OCI-LY7 (cell line): ENCODE results near the gene RNASEH2A. TPM values are rescaled to one million over a fixed set of nuclear protein-coding genes. Genes with fewer than 3 reads are reported as not detected.

Experiments
- BruUV-seq: library from RNA; stranded (reverse); fragments of 400-500 nt; replicated peaks from 2 replicates; lab custom pipeline; 2021; lab: Mats Ljungman, UMichigan
- CTCF ChIA-PET: fragments of 300-600 bp; sonication (Branson Sonifier 250); formaldehyde crosslinking; loops from one replicate; lab custom pipeline; 2022; ENCODE audit warnings: antibody characterized with exemption; ENCODE audit not compliant: unreplicated experiment; lab: Charles Lee
- POLR2A ChIA-PET: fragments of 300-600 bp; sonication (Branson Sonifier 250); formaldehyde crosslinking; loops from one replicate; lab custom pipeline; 2022; ENCODE audit warnings: antibody characterized with exemption; lab: Charles Lee
- DNase-seq: peaks from one replicate; pipeline ENCODE4 v3.0.0-alpha.2; 2015; ENCODE audit warnings: low spot score
- H2AFZ ChIP-seq: fragments of 200-600 bp; sonication (generic), shearing (Covaris generic); 2 replicates; pipeline ENCODE4 v1.6.1; 2014; ENCODE audit warnings: mild to moderate bottlenecking, antibody characterized with exemption, low read length, moderate library complexity
- H3K27ac ChIP-seq: fragments of 200-600 bp; sonication (generic); 2 replicates; pipeline ENCODE4 v1.5.1; 2014; ENCODE audit warnings: mixed run types, low read depth, mild to moderate bottlenecking, moderate library complexity, low read length, inconsistent platforms; ENCODE audit not compliant: poor library complexity, severe bottlenecking
- H3K36me3 ChIP-seq: fragments of 200-600 bp; sonication (generic); 2 replicates; pipeline ENCODE4 v1.6.1; 2014; ENCODE audit warnings: mild to moderate bottlenecking, antibody characterized with exemption, low read length, moderate library complexity, mixed read lengths; ENCODE audit not compliant: insufficient read depth
- H3K4me1 ChIP-seq: fragments of 200-600 bp; sonication (generic); 2 replicates; pipeline ENCODE4 v1.5.1; 2014; ENCODE audit warnings: mild to moderate bottlenecking, low read length; ENCODE audit not compliant: insufficient read depth, poor library complexity, severe bottlenecking
- H3K4me2 ChIP-seq: fragments of 200-600 bp; sonication (generic); 2 replicates; pipeline ENCODE4 v1.6.1; 2014; ENCODE audit warnings: mild to moderate bottlenecking, low read length
- H3K4me3 ChIP-seq: fragments of 200-600 bp; sonication (generic); 2 replicates; pipeline ENCODE4 v1.5.1; 2014; ENCODE audit warnings: mild to moderate bottlenecking, low read depth, low read length; ENCODE audit not compliant: poor library complexity, severe bottlenecking
- H3K79me2 ChIP-seq: fragments of 200-600 bp; sonication (generic); 2 replicates; pipeline ENCODE4 v1.6.1; 2016; ENCODE audit warnings: low read depth, mild to moderate bottlenecking, low read length, moderate library complexity, mixed read lengths; ENCODE audit not compliant: insufficient read depth
- H3K9me2 ChIP-seq: fragments of 200-600 bp; sonication (generic); 2 replicates; pipeline ENCODE4 v1.6.1; 2016; ENCODE audit warnings: mild to moderate bottlenecking, low read length, mixed read lengths; ENCODE audit not compliant: insufficient read depth
- H3K9me3 ChIP-seq: fragments of 200-600 bp; sonication (generic); 2 replicates; pipeline ENCODE4 v1.6.1; 2014; ENCODE audit warnings: mild to moderate bottlenecking, mixed run types, low read length, mixed read lengths
- H4K20me1 ChIP-seq: fragments of 200-600 bp; sonication (generic); 2 replicates; pipeline ENCODE4 v1.6.1; 2014; ENCODE audit warnings: mild to moderate bottlenecking, antibody characterized with exemption, low read length, moderate library complexity, mixed read lengths; ENCODE audit not compliant: insufficient read depth
- EZH2phosphoT487 ChIP-seq: fragments of 200-600 bp; sonication (generic); IDR thresholded peaks from 2 replicates; pipeline ENCODE4 v1.6.1; 2018; ENCODE audit warnings: low read depth, borderline replicate concordance, mild to moderate bottlenecking, mixed run types, antibody characterized with exemption, low read length, moderate library complexity, mixed read lengths
- intact Hi-C: fragments of 100-400 bp; cut with micrococcal nuclease; formaldehyde crosslinking; loops from one replicate; pipeline ENCODE4 v1.10.0; 2022; ENCODE audit not compliant: unreplicated experiment
- total RNA-seq, 2 experiments: library from RNA; depleted of rRNA in 1 of 2; stranded (reverse); fragments of >200 nt in 1 of 2; shearing (Covaris generic) in 1 of 2; gene quantifications; 2 replicates each; pipeline ENCODE4 v1.2.3, GENCODE V29; 2014 to 2022
- TF ChIP-seq, protein P1 (sequence below): fragments of 200-600 bp; sonication (generic); conservative IDR thresholded peaks from 2 replicates; pipeline ENCODE4 v1.5.1; 2014; ENCODE audit warnings: mild to moderate bottlenecking, antibody characterized with exemption, low read length, moderate library complexity, mixed read lengths

Gene RNASEH2A
- total RNA-seq, 2 experiments from 2014 or later: 86.0 to 115 TPM

DNA sequence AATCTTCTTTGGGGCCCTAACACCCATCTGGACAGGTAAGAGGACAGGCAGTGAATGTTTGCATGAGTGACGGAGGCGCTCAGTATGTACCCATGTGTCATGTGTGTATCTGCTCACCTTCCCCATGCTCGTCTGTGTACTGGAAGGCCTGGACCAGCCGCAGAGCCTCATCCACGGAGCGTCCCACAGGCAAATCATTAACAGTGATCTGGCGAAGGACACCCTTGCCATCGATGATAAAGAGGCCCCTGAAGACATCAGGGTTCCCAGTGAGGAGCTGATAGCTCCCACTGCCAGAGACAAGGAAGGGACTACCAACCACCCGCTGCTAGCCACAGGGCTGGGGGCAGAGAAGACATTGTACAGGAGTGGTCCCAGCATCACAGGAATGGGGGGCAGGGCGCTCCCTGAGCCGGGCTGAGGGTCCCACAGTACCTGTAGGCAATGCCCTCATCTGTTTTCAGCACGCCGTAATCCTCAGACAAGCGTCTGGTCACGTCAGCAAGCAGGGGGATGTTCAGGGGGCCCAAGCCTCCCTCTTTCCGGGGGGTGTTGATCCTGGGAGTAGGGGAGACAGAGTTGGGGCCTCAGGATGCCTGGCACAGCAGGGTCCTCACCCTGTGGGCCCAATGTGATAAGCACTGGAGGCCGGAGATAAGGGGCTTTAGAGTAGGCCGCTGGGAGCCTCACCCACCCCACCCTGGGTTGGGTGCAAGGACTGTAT is 6.5 kb upstream of the RNASEH2A start:
- TF ChIP-seq, protein P1, sequence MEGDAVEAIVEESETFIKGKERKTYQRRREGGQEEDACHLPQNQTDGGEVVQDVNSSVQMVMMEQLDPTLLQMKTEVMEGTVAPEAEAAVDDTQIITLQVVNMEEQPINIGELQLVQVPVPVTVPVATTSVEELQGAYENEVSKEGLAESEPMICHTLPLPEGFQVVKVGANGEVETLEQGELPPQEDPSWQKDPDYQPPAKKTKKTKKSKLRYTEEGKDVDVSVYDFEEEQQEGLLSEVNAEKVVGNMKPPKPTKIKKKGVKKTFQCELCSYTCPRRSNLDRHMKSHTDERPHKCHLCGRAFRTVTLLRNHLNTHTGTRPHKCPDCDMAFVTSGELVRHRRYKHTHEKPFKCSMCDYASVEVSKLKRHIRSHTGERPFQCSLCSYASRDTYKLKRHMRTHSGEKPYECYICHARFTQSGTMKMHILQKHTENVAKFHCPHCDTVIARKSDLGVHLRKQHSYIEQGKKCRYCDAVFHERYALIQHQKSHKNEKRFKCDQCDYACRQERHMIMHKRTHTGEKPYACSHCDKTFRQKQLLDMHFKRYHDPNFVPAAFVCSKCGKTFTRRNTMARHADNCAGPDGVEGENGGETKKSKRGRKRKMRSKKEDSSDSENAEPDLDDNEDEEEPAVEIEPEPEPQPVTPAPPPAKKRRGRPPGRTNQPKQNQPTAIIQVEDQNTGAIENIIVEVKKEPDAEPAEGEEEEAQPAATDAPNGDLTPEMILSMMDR: no peak
- TF ChIP-seq EZH2phosphoT487: no peak
- no peaks in the 10 kb centered on the region for H3K9me2 ChIP-seq
- peaks cover 26% of the 10 kb centered on the region for H3K4me1 ChIP-seq
- H3K9me3 ChIP-seq: no peaks in the 10 kb centered on the region
- peak overlapping the region; percentile 95 for H3K4me3 ChIP-seq
- no peak overlapping the region for H3K27ac ChIP-seq
- POLR2A ChIA-PET: interaction anchor here (1.2 kb wide), 1 partner anchor 8 kb away, joined by 4 read pairs; the partner anchor contains the start of gene JUNB
- intact Hi-C loops: no loop called here
- no peak for DNase-seq
- CTCF ChIA-PET: interaction anchor here (0.6 to 1.3 kb wide), 2 partner anchors 10 to 22 kb away, joined by 3 to 4 read pairs; no protein-coding TSS in a partner anchor
- H2AFZ ChIP-seq: no peak overlapping the region
- peak overlapping the region; percentile 92 for H3K4me2 ChIP-seq
- peaks cover 12% of the 10 kb centered on the region; the same call in 1 of the 2 replicates for H3K79me2 ChIP-seq
- no peaks in the 10 kb centered on the region; the same call in 1 of the 2 replicates for H4K20me1 ChIP-seq
- BruUV-seq: no TSS peak
- peaks cover 19% of the 10 kb centered on the region; the same call in 1 of the 2 replicates for H3K36me3 ChIP-seq

DNA sequence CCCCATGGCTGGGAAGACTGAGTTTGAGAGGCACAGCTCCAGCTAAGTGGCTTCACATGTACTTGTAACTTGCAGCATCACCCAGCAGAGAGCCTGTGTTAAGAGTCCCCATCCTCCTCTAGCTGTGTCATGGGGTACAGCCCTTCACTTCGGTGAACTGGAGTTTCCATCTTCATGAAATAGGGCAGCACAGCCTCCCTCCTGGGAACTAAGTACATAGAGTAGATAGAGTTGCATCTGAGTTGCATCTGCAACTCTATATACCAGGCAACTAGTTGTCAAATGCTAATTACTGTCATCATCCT is 6.0 kb upstream of the RNASEH2A start:
- CTCF ChIA-PET: interaction anchor here (1.3 kb wide), 1 partner anchor 23 kb away, joined by 4 read pairs; no protein-coding TSS in a partner anchor
- H3K27ac ChIP-seq: no peak overlapping the region

More for the DNA sequence above, 6.0 kb upstream of the RNASEH2A start:
- BruUV-seq: no TSS peak
- H3K4me3 ChIP-seq: peak overlapping the region; percentile 95
- no peak for DNase-seq
- peak overlapping the region; percentile 92 for H3K4me2 ChIP-seq
- peaks cover 19% of the 10 kb centered on the region; the same call in 1 of the 2 replicates for H3K36me3 ChIP-seq
- no peaks in the 10 kb centered on the region for H3K9me2 ChIP-seq
- H3K9me3 ChIP-seq: no peaks in the 10 kb centered on the region
- intact Hi-C loops: no loop called here
- H3K79me2 ChIP-seq: peaks cover 12% of the 10 kb centered on the region; the same call in 1 of the 2 replicates
- peaks cover 26% of the 10 kb centered on the region for H3K4me1 ChIP-seq
- POLR2A ChIA-PET: interaction anchor here (1.2 kb wide), 1 partner anchor 9 kb away, joined by 4 read pairs; the partner anchor contains the start of gene JUNB
- no peak for TF ChIP-seq EZH2phosphoT487
- TF ChIP-seq, protein P1: no peak
- no peak overlapping the region for H2AFZ ChIP-seq
- no peaks in the 10 kb centered on the region; the same call in 1 of the 2 replicates for H4K20me1 ChIP-seq
